ENCODE data around the gene GIMAP1.

The GIMAP1 gene

GRCh38 chr7:150722431-150722931 is 6.1 kb downstream of the GIMAP1 start:
- DNase-seq (ENCODE audit: low read depth): no peak

- DNase-seq (ENCODE audit: low read depth): no peak
These were observed 7.1 kb downstream of the GIMAP1 start for GRCh38 chr7:150723467-150723866.

- DNase-seq (ENCODE audit: low read depth): no peak
These were observed 11.0 kb downstream of the GIMAP1 start for GRCh38 chr7:150727381-150727780.

- DNase-seq (ENCODE audit: low read depth): no peak
These were observed 11.6 kb downstream of the GIMAP1 start for GRCh38 chr7:150728011-150728410.

GRCh38 chr7:150728609-150729008 is 12.2 kb downstream of the GIMAP1 start:
- DNase-seq (ENCODE audit: low read depth): no peak

- no peak for DNase-seq (ENCODE audit: low read depth)
These were observed 15.5 kb downstream of the GIMAP1 start for GRCh38 chr7:150731916-150732315.

- DNase-seq (ENCODE audit: low read depth): no peak
These were observed 16.5 kb downstream of the GIMAP1 start for GRCh38 chr7:150732786-150733481.

- DNase-seq (ENCODE audit: low read depth): no peak
These were observed 17.2 kb downstream of the GIMAP1 start for GRCh38 chr7:150733482-150734095.

GRCh38 chr7:150734254-150734653 is 17.8 kb downstream of the GIMAP1 start:
- no peak for DNase-seq (ENCODE audit: low read depth)

GRCh38 chr7:150735596-150736358 is 19.4 kb downstream of the GIMAP1 start:
- no peak for DNase-seq (ENCODE audit: low read depth)

GRCh38 chr7:150736864-150737263 is 20.5 kb downstream of the GIMAP1 start:
- no peak for DNase-seq (ENCODE audit: low read depth)

- DNase-seq (ENCODE audit: low read depth): no peak
These were observed 21.0 kb downstream of the GIMAP1 start, which contains the start of gene GIMAP5 for GRCh38 chr7:150737265-150738055. TSS of gene GIMAP5 (plus strand) at chr7:150737418. CDS start at chr7:150740885, 3,467 bp downstream.

GRCh38 chr7:150738092-150738491 is 21.7 kb downstream of the GIMAP1 start:
- DNase-seq (ENCODE audit: low read depth): no peak

GRCh38 chr7:150738591-150739001 is 22.2 kb downstream of the GIMAP1 start:
- DNase-seq (ENCODE audit: low read depth): peak; percentile 37

- DNase-seq (ENCODE audit: low read depth): no peak
These were observed 22.6 kb downstream of the GIMAP1 start for GRCh38 chr7:150739033-150739432.

GRCh38 chr7:150740053-150740452 is 23.6 kb downstream of the GIMAP1 start:
- no peak for DNase-seq (ENCODE audit: low read depth)

GRCh38 chr7:150742286-150742968 is 26.0 kb downstream of the GIMAP1 start:
- DNase-seq (ENCODE audit: low read depth): no peak

GRCh38 chr7:150744041-150744656 is 27.7 kb downstream of the GIMAP1 start:
- no peak for DNase-seq (ENCODE audit: low read depth)

- no peak for DNase-seq (ENCODE audit: low read depth)
These were observed 28.7 kb downstream of the GIMAP1 start for GRCh38 chr7:150745086-150745485.

GRCh38 chr7:150745876-150746275 is 29.5 kb downstream of the GIMAP1 start:
- DNase-seq (ENCODE audit: low read depth): no peak

- DNase-seq (ENCODE audit: low read depth): no peak
These were observed 30.5 kb downstream of the GIMAP1 start for GRCh38 chr7:150746921-150747320.

All from ELR (cell line).